MCF 10A (cell line): ENCODE data around the gene PPFIBP2. TPM values are rescaled to one million over a fixed set of nuclear protein-coding genes. Genes with fewer than 3 reads are reported as not detected.

Source experiments
- BruUV-seq: library from RNA; stranded (reverse); fragments of 400-500 nt; replicated peaks from 2 replicates; lab custom pipeline; 2021; lab: Mats Ljungman, UMichigan
- CTCF ChIA-PET: fragments of 300-600 bp; sonication (Branson Sonifier 250); formaldehyde crosslinking; extraction: SDS; loops from one replicate; lab custom pipeline; 2021; ENCODE audit warnings: antibody characterized with exemption, inconsistent platforms; lab: Yijun Ruan, JAX
- POLR2A ChIA-PET: fragments of 300-600, 350-650 bp; sonication (Branson Sonifier 250); formaldehyde crosslinking; extraction: SDS; loops from one replicate; lab custom pipeline; 2020; ENCODE audit warnings: antibody characterized with exemption, inconsistent platforms; lab: Yijun Ruan, JAX
- DNase-seq: peaks from one replicate; pipeline ENCODE4 v3.0.0-alpha.2; 2018; ENCODE audit not compliant: unreplicated experiment
- H3K27ac Mint-ChIP-seq: one replicate; pipeline ENCODE4 v1.8.0; 2022; ENCODE audit warnings: mild to moderate bottlenecking, low read depth, mixed read lengths; ENCODE audit not compliant: unreplicated experiment
- H3K27me3 Mint-ChIP-seq: one replicate; pipeline ENCODE4 v1.8.0; 2022; ENCODE audit warnings: mixed read lengths; ENCODE audit not compliant: insufficient read depth, unreplicated experiment
- H3K36me3 Mint-ChIP-seq: one replicate; pipeline ENCODE4 v1.8.0; 2022; ENCODE audit warnings: mild to moderate bottlenecking, moderate library complexity, mixed read lengths; ENCODE audit not compliant: insufficient read depth, unreplicated experiment
- H3K4me1 Mint-ChIP-seq: one replicate; pipeline ENCODE4 v1.8.0; 2022; ENCODE audit warnings: mixed read lengths; ENCODE audit not compliant: insufficient read depth, unreplicated experiment
- H3K4me3 Mint-ChIP-seq: one replicate; pipeline ENCODE4 v1.8.0; 2022; ENCODE audit warnings: mild to moderate bottlenecking, moderate library complexity, mixed read lengths; ENCODE audit not compliant: unreplicated experiment
- H3K9me3 Mint-ChIP-seq: one replicate; pipeline ENCODE4 v1.8.0; 2022; ENCODE audit warnings: mixed read lengths; ENCODE audit not compliant: unreplicated experiment
- CTCF ChIP-seq: fragments of 200-600 bp; IDR thresholded peaks from one replicate; pipeline ENCODE4 v1.8.0; 2022; ENCODE audit warnings: antibody characterized with exemption, mild to moderate bottlenecking; ENCODE audit not compliant: unreplicated experiment
- intact Hi-C: fragments of 100-400 bp; cut with micrococcal nuclease; formaldehyde crosslinking; loops from 2 replicates; pipeline ENCODE4 v1.14.1; 2022
- total RNA-seq: library from RNA; stranded (reverse); gene quantifications from 2 replicates; pipeline ENCODE4 v1.2.3, GENCODE V29; 2022

PPFIBP2 gene
- total RNA-seq, 1 experiment from 2014 or later = 3.5 TPM

DNA sequence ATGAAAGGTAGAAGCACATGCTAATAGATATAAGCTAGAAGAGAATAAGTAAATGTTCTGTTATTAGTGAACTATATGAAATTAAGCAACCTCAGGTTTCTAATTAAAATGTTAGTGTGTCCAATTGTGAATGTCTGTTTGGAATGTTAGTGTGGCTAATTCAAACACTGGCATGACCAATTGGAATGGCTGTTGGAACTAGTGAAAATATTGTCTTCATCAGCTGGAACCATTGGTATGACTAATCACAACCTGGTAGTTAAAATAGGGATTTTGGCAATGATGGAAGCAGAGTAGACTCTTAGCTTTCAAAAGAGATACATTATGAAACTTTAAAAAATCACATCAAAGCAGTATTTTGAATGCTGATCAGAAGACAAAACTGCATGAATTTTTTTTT is 92.7 kb downstream of the PPFIBP2 start:
- CTCF ChIA-PET = interaction anchor here (1.9 to 2.5 kb wide), 2 partner anchors 35 to 51 kb away, joined by 6 to 15 read pairs; no protein-coding TSS in a partner anchor
- no peak overlapping the region for H3K4me3 Mint-ChIP-seq
- POLR2A ChIA-PET = interaction anchor here (1.6 kb wide), 1 partner anchor 13 kb away, joined by 5 read pairs; no protein-coding TSS in a partner anchor
- H3K27me3 Mint-ChIP-seq = no peaks in the 10 kb centered on the region
- no peaks in the 10 kb centered on the region for H3K36me3 Mint-ChIP-seq
- no peaks in the 10 kb centered on the region for H3K9me3 Mint-ChIP-seq
- TF ChIP-seq CTCF = no peak
- H3K27ac Mint-ChIP-seq = no peak overlapping the region
- intact Hi-C loops = no loop called here
- BruUV-seq = no TSS peak
- H3K4me1 Mint-ChIP-seq = peaks cover 6% of the 10 kb centered on the region
- DNase-seq = no peak

DNA sequence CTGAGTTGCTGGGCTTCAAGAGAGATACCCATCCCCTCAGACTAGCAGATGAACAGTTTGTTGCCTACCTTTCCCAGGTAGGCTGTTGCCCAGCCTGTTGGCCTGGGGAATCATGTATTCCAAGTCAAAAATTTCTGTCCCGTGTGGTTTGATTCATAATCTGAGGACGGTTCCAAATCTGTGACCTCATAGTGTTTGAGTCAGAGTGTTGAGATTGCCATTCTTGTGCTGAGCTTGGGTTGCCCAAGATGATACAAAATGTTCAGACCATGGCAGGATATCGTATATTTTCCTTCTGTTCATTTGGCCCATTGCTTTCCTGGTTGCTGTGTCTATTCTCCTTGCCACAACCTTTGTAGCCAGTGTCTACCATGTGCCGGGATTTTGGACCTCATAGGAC is 95.2 kb downstream of the PPFIBP2 start:
- POLR2A ChIA-PET = interaction anchor here (1.2 kb wide), 1 partner anchor 9 kb away, joined by 3 read pairs; no protein-coding TSS in a partner anchor
- Mint-ChIP-seq H3K9me3 (no peaks in the 10 kb centered on the region), H3K27me3 (no peaks in the 10 kb centered on the region), H3K27ac (no peak overlapping the region), H3K4me3 (no peak overlapping the region), H3K36me3 (no peaks in the 10 kb centered on the region), H3K4me1 (peaks cover 24% of the 10 kb centered on the region)
- peak; percentile 26 for DNase-seq
- CTCF ChIA-PET = interaction anchor here (0.6 to 2.5 kb wide), 5 partner anchors 38 to 1899 kb away, joined by 3 to 9 read pairs (median 4); no protein-coding TSS in a partner anchor
- TF ChIP-seq CTCF = no peak
- no TSS peak for BruUV-seq
- intact Hi-C loops = no loop called here

DNA sequence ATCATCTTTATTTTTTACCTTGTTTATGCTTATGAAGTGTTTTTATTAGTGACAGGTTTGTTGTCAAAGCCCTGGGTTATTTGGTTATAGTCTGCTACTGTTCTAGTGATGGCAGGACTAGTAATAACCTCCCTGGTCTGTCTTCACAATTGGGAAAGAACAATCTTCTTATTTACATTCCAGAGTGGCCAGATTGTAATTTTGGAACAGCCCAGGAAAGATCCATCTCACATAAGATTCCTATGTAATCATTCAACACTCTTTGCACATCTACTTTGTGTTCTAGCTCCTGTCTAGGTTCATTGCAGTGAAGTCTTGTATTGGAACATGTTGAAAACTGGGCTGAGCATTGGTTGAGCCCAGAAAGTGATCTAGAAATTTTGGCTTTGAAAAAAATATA is 95.7 kb downstream of the PPFIBP2 start:
- POLR2A ChIA-PET = interaction anchor here (1.2 kb wide), 1 partner anchor 10 kb away, joined by 3 read pairs; no protein-coding TSS in a partner anchor
- no peak for DNase-seq
- CTCF ChIA-PET = interaction anchor here (0.8 to 3.8 kb wide), 6 partner anchors 8 to 1899 kb away, joined by 3 to 43 read pairs (median 6); no protein-coding TSS in a partner anchor
- Mint-ChIP-seq H3K4me3 (no peak overlapping the region), H3K36me3 (no peaks in the 10 kb centered on the region), H3K9me3 (no peaks in the 10 kb centered on the region), H3K4me1 (peaks cover 24% of the 10 kb centered on the region), H3K27me3 (no peaks in the 10 kb centered on the region), H3K27ac (no peak overlapping the region)
- no TSS peak for BruUV-seq
- TF ChIP-seq CTCF = no peak
- intact Hi-C loops = no loop called here

- H3K4me1 Mint-ChIP-seq = peaks cover 24% of the 10 kb centered on the region
- H3K36me3 Mint-ChIP-seq = no peaks in the 10 kb centered on the region
- intact Hi-C loops = no loop called here
- no peak for TF ChIP-seq CTCF
- ChIA-PET POLR2A (no interaction called here), CTCF (interaction anchor here (0.9 to 3.8 kb wide), 6 partner anchors 9 to 55 kb away, joined by 3 to 43 read pairs (median 3); no protein-coding TSS in a partner anchor)
- no peaks in the 10 kb centered on the region for H3K9me3 Mint-ChIP-seq
- BruUV-seq = no TSS peak
- DNase-seq = no peak
- no peaks in the 10 kb centered on the region for H3K27me3 Mint-ChIP-seq
- no peak overlapping the region for H3K27ac Mint-ChIP-seq
- H3K4me3 Mint-ChIP-seq = no peak overlapping the region
Observed at GRCh38 chr11:7610393-7610792, 96.6 kb downstream of the PPFIBP2 start.
